ENCODE measurements around the gene BTBD7. TPM values are rescaled to one million over a fixed set of nuclear protein-coding genes. Genes with fewer than 3 reads are reported as not detected.
"Not testable (repeated sequence)": the region's sequence is repeated elsewhere in the genome, so short reads cannot be mapped to it uniquely, and the experiment has no call there.

Gene BTBD7
- polyA plus RNA-seq, 4 donors = 33.3 to 55.7 (median 52.4) TPM

DNA sequence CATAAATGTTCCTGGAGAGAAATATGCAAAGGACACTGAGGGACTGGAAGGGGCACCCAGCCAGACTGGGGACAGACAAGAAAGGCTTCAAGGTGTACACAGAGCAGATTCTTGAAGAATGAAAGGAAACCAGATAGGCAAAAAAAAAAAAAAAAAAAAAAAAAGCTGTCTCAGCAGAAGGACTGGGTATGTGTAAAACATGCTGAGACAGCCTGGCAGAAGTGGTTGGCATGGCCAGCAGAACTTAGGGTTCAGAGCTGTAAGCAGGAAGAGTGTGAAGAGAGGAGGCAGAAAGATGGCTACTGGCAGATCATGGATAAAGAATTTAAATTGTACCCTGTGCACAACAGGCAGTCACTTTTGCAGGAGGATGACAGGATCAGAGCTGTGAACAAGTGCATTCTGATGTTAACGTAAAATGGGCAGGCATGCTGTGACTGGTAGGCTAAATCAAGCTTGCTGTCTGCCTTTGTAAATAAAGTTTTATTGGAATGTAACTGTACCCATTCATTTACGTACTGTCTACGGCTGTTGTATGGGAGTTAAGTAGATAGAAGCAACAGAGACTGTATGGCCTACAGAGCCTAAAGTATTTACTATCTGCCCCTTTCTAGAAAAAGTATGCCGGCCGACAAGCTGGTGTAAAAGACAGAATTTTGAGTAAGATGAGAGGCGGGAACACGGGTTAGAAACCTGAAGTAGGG lies 83.6 kb downstream of the BTBD7 start:
- no peak for DNase-seq (ENCODE audit: low read depth in 4 of 4, low spot score in 3 of 4)

- DNase-seq (ENCODE audit: low read depth in 4 of 4, low spot score in 3 of 4) = no peak
Measured at GRCh38 chr14:93246534-93246933, 86.3 kb downstream of the BTBD7 start.

GRCh38 chr14:93245764-93246420 lies 86.9 kb downstream of the BTBD7 start:
- no peak for DNase-seq (ENCODE audit: low read depth in 4 of 4, low spot score in 3 of 4)

- no peak for DNase-seq (ENCODE audit: low read depth in 4 of 4, low spot score in 3 of 4)
Measured at GRCh38 chr14:93240678-93241000, 92.2 kb downstream of the BTBD7 start.

GRCh38 chr14:93239869-93240677 lies 92.8 kb downstream of the BTBD7 start:
- no peak for DNase-seq (ENCODE audit: low read depth in 4 of 4, low spot score in 3 of 4)

GRCh38 chr14:93234798-93235197 lies 98.0 kb downstream of the BTBD7 start:
- DNase-seq (ENCODE audit: low read depth in 4 of 4, low spot score in 3 of 4) = no peak

DNA sequence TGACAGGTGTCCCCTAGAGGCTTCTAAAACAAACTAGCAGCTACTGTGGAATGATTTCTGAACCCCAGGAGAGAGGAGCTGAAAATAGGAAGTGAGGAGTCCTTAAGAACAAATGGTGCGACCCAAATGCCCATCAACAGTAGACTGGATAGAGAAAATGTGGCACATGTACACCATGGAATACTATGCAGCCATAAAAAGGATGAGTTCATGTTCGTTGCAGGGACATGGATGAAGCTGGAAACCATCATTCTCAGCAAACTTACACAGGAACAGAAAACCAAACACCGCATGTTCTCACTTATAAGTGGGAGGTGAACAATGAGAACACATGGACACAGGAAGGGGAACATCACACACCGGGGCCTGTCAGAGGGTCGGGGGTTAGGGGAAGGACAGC lies 99.8 kb downstream of the BTBD7 start:
- not testable (repeated sequence) for DNase-seq (ENCODE audit: low read depth in 4 of 4, low spot score in 3 of 4)

DNA sequence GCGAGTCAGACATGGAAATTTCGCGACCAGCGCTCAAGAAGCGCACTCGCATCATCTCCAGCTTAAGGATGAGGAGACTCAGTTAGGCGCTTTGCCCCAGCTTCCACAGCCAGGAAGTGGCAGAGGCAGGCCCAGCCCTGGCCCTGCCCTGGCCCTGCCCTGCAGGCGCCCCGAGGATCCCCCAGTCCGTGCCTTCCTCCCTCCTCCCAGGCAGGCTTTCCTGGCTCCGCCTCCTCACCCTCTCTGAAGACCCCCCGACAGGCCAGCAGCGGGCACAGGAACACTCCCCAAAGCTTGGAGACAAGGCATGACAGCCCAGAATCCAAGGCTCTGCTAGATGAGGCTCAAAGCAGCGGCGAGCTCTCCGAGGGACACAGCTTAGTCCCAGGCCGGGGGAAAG lies 100.7 kb downstream of the BTBD7 start:
- no peak for DNase-seq (ENCODE audit: low read depth in 4 of 4, low spot score in 3 of 4)

DNA sequence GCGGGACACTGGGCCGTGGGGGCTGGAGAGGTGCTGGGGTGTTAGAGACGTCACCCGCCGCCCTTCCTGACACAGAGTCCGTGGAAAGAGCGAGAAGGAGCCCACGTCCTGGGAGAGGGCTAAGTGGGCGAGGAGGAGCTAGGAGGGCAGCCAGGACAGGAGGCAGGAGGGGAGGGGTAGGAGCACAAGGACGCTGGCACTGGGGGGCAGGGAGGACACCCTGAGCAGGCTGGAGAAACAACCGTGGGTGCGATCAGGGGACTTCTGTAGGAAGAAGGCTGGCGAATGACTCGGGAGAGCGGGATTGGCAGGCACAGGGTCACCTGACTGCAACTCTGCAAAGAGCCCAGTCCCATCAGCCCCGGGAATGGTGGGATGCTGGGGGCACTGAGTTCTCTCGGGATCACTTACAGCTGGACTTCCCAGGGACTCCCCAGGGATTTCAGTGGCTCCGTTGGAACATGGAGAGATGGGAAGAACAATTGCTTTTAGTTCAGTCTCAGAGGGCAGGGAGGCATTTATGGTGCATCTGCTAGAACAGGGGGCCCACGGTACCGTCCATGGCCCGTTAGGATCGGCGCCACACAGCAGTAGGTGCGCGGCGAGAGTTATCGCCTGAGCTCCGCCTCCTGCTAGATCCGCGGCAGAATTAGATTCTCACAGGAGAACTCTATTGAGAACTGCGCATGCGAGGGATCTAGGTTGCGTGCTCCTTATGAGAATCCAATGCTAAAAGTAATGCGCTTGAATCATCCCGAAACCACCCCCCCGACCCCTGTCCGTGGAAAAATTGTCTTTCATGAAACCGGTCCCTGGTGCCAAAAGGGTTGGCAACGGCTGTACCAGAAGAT lies 101.5 kb downstream of the BTBD7 start:
- peak in 3 of 4 donors; percentile 4 to 25 (median 14) for DNase-seq (ENCODE audit: low read depth in 4 of 4, low spot score in 3 of 4)

DNA sequence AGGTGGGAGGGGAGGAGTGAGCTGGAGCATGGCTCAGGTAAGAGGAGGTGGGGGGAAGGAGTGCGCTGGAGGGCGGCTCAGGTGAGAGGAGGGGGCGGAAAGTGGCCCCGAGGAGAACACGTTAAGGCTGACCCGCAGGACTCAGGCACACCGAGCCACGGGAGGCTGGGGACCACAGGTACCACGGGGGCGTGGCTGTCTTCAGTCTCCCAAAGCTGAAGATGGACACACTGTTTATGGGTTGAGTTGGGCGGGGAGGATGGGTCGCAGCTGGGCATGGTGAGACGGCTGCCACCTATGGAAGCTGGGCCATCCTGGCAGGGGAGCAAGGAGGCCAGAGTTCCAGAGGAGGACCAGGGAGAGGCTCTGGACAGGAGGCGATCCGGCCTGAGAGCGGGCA lies 102.3 kb downstream of the BTBD7 start:
- no peak for DNase-seq (ENCODE audit: low read depth in 4 of 4, low spot score in 3 of 4)

DNA sequence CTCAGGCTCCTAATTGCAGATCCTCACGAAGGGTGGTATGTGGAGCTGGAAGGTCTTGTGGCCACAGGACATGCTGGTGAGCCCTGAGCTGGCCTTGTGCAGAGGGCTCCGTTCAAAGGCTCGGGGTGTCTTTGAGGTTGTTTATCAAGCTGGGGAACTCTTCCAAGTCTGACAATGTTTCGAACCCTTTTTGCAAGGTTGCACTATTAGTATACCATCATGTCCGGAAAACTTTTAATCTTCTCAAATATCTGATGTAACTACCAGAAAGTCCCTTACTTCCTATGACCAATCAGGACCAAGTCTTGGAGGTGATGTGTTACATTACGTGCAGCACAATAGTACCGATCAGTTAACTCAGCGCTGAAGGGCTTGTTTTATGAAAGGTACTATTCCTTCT lies 104.3 kb downstream of the BTBD7 start:
- no peak for DNase-seq (ENCODE audit: low read depth in 4 of 4, low spot score in 3 of 4)

DNA sequence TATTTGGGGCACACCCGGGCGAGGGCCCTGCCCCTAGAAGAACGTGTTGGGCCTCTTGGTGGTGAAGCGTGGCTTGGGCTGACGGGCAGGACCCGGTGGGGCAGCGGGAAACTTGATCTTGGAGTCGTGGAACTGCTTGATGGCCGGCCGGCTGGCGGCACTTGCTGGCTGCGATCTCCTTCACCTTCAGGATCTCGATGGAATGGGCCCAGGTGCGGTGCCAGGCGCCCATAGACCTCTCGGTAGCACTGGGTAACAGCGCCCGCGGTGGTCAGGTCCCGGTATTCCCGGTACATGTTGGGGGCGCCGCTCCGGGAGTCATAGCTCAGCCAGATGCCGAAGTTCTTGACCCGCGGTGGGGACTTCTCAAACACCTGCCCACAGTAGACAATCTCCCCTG lies 109.3 kb downstream of the BTBD7 start:
- no peak for DNase-seq (ENCODE audit: low read depth in 4 of 4, low spot score in 3 of 4)

DNA sequence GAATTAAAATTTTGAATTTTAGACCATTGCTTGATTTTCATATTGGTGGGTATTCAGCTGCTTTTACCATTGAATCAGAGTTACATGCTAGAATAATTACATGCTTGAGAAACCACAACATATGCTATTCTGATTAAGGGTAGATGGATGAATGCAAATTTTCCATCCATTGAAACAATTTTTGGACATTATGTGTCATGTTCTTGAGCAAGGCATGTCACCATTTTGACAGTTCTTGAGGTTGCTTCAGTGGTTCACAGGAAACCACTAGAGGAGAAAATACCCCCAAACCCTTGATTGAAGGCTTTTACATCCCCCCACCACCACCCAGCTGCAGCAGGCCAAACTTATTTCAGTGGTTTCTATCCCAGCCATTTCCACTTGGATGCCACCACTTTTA lies 112.3 kb downstream of the BTBD7 start:
- DNase-seq (ENCODE audit: low read depth in 4 of 4, low spot score in 3 of 4) = no peak

- peak in 3 of 4 donors; percentile 12 to 37 (median 22) for DNase-seq (ENCODE audit: low read depth in 4 of 4, low spot score in 3 of 4)
Measured at GRCh38 chr14:93219103-93219726, 113.6 kb downstream of the BTBD7 start.

GRCh38 chr14:93214598-93214997 lies 118.2 kb downstream of the BTBD7 start:
- no peak for DNase-seq (ENCODE audit: low read depth in 4 of 4, low spot score in 3 of 4)

DNA sequence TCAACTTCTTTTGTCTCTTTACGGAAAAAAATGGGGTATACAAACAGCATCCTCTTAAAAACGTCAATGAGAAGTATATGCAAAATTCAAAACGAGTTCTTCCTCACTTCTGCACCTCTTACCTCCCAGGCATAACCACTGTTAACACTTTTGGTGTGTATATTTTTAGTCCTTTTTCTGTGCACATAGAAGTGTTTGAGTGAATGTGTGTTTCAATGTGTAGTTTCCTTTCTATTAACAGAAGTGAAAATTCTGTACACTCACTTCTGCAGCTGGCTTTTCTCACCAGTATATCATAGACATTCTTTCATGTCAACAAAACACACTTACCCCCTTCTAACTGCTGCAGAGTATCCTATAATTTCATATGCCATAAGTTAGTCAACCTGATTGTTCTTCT lies 120.4 kb downstream of the BTBD7 start:
- DNase-seq (ENCODE audit: low read depth in 4 of 4, low spot score in 3 of 4) = no peak

DNA sequence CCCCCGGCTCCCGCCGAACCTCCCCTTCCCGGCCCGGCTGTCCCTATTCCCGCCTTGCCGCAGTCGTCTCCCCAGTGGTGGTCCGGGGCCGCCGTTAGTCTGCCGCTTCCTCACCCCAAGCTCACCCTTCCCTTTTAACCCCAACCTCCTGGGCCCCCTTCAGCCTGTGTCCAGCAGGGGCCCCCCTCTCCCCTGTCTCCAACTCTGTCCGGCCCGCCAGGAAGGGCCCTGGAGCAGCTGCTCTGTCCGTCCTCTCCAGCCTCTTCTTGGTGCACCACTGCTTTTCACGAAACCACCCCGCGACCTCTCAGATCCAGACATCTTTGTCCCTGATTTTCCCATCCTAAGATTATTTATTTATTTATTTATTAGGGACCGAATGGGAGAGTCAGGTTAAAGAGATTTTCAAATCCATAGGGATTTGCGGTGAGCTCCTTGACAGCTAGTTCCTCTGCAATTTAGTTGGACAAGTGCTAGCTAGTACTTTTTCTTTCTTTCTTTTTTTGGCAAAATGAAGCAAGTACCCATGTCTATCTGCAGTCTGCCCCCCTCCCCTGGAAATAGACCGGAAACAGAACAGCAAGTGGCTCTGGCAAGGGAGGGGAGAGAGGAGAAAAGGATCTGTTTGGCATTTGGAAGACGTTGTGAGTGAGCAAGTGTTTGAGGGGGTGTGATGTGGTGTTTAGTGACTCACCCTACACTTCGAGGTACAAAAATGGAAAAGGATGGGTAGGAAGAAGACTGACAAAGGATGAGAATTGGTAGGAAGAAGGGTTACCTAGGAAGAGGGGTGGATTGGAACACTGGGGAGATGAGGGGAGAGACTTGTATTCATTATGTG lies 125.1 kb downstream of the BTBD7 start:
- peak in 3 of 4 donors; percentile 19 to 36 (median 30) for DNase-seq (ENCODE audit: low read depth in 4 of 4, low spot score in 3 of 4)

DNA sequence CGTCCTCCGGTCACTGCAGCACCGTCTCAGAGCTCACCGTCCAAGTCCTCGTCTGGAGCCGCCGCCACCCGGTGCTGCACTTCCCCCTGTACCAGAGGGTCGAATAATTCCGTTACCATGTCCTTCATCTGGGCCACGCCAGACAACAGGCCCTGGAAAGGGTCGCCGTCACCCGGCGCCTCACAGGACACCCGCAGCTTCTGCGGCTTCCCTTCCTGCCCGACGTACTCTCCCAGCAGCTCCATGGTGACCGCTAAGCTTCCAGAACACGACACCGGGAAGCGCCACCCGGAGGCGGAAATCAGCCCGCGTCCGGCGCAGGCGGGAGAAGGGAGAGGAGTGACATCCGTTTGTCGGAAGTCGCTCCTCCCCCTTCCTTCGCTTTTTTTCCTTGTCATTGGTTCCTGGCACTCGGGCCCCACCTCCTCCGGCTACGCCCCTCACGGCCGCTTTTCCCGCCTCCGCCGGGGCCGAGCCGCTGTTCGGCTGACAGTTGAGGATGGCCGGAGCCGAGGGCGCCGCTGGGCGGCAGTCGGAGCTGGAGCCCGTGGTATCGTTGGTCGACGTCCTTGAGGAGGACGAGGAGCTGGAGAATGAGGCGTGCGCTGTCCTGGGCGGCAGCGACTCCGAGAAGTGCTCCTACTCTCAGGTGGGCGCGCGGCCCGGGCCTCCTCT lies 125.9 kb downstream of the BTBD7 start, which contains the start of the genes GON7 and UBR7:
Gene GON7, minus strand, starts transcription at position 273 of the 675 bp plus-strand sequence. Its CDS starts 28 bp downstream, at position 245.
Gene UBR7, plus strand, starts transcription at position 464 of the 675 bp plus-strand sequence. Its CDS starts 36 bp downstream, at position 500.
- peak; percentile 91 to 96 (median 94) for DNase-seq (ENCODE audit: low read depth in 4 of 4, low spot score in 3 of 4)

Data from left renal pelvis (tissue), 4 donors.